PC-3 (cell line): ENCODE results near the gene CLEC2L.

ENCODE experiments used
- CTCF ChIP-seq: fragments of 300-600 bp; sonication (generic); conservative IDR thresholded peaks from 2 replicates; pipeline ENCODE4 v1.5.1; 2017; ENCODE audit warnings: antibody characterized with exemption, low read depth, mild to moderate bottlenecking, low read length
- EZH2 ChIP-seq: fragments of 300-600 bp; sonication (generic); IDR thresholded peaks from one replicate; pipeline ENCODE4 v1.6.1; 2017; ENCODE audit warnings: antibody characterized with exemption, mild to moderate bottlenecking, low read length; ENCODE audit not compliant: unreplicated experiment

GRCh38 chr7:139522830-139523198 lies 671 bp upstream of the CLEC2L start:
- no peak for TF ChIP-seq CTCF
- no peak for TF ChIP-seq EZH2
